ENCODE measurements around the gene ZNF764. TPM values are rescaled to one million over a fixed set of nuclear protein-coding genes. Genes with fewer than 3 reads are reported as not detected.

ZNF764 gene
- total and polyA plus RNA-seq, 9 of the 15 experiments (the other 6 are each of a cell fraction or from before 2014, with no cell fraction given) = 0.69 to 10.1 (median 4.1) TPM

DNA sequence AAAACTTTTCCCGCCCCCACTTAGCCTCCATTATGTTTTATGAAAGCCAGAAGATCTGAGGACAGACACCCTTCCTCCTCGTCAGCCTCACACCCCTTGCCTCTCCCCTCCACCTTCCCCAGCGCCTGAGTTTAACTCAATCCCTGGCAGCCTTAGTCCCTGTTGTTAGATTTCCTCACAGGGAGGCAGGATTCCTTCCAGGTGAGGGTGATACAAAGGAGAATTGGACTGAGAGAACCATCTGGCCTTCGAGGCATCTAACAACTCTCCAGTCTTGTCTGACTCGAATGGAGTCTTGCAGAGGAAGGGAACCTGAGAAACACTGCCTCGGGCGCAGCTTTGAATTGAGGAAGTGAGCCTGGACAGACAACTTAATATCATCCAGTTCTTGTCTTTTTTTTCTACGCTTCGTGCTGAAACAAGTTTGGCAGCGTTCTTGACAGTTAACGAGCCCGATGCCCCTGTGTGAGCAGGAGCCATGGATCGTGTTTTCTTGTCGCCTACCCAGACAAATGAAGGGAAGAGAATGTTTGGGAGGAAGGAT, 30.5 kb downstream of the ZNF764 start (continued):
- TF ChIP-seq, protein P1, sequence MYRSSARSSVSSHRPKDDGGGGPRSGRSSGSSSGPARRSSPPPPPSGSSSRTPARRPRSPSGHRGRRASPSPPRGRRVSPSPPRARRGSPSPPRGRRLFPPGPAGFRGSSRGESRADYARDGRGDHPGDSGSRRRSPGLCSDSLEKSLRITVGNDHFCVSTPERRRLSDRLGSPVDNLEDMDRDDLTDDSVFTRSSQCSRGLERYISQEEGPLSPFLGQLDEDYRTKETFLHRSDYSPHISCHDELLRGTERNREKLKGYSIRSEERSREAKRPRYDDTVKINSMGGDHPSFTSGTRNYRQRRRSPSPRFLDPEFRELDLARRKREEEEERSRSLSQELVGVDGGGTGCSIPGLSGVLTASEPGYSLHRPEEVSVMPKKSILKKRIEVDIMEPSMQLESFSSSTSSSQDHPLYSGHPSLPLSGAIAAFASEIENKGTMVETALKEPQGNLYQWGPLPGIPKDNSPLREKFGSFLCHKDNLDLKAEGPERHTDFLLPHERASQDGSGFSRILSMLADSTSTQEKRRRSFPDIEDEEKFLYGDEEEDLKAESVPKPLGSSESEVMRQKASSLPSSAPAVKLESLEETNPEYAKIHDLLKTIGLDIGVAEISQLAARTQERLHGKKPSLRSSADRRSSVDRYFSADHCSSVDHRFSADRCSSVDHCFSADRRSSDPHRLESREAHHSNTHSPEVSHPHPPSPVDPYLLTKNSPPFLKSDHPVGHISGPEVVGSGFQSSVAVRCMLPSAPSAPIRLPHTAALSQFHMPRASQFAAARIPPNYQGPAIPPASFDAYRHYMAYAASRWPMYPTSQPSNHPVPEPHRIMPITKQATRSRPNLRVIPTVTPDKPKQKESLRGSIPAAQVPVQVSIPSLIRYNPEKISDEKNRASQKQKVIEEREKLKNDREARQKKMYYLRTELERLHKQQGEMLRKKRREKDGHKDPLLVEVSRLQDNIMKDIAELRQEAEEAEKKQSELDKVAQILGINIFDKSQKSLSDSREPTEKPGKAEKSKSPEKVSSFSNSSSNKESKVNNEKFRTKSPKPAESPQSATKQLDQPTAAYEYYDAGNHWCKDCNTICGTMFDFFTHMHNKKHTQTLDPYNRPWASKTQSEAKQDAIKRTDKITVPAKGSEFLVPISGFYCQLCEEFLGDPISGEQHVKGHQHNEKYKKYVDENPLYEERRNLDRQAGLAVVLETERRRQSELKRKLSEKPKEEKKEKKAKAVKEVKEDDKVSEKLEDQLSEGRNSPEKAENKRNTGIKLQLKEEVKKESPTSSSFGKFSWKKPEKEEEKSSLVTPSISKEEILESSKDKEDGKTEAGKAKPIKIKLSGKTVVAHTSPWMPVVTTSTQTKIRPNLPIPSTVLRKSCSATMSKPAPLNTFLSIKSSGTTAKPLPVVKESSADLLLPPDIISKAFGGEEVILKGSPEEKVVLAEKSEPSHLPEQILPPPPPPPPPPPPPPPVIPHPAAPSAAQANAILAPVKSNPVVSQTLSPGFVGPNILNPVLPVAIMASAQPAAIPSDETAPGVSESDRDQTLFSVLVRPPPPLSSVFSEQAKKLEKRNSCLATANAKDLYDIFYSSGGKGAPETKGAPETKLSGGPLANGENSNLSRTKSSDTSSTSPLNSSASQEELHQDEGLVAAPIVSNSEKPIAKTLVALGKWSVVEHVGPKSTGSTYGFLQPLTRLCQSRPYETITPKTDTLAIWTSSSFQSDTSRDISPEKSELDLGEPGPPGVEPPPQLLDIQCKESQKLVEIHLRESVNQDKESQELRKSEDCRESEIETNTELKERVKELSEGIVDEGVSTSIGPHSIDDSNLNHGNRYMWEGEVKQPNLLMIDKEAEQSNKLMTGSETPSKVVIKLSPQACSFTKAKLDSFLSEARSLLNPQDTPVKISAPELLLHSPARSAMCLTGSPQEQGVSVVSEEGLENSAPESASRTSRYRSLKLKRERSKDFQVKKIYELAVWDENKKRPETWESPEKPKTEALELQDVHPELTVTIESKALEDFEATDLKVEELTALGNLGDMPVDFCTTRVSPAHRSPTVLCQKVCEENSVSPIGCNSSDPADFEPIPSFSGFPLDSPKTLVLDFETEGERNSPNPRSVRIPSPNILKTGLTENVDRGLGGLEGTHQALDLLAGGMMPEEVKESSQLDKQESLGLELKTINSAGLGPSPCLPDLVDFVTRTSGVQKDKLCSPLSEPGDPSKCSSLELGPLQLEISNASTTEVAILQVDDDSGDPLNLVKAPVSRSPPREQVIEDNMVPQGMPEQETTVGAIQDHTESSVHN (IDR thresholded peaks at IDR 0.05; ENCODE audit: borderline replicate concordance in 1 of 2, low read depth in 1 of 2) = no peak
- TF ChIP-seq MTA3 (IDR thresholded peaks at IDR 0.05; ENCODE audit: borderline replicate concordance) = no peak
- TF ChIP-seq, protein P2, sequence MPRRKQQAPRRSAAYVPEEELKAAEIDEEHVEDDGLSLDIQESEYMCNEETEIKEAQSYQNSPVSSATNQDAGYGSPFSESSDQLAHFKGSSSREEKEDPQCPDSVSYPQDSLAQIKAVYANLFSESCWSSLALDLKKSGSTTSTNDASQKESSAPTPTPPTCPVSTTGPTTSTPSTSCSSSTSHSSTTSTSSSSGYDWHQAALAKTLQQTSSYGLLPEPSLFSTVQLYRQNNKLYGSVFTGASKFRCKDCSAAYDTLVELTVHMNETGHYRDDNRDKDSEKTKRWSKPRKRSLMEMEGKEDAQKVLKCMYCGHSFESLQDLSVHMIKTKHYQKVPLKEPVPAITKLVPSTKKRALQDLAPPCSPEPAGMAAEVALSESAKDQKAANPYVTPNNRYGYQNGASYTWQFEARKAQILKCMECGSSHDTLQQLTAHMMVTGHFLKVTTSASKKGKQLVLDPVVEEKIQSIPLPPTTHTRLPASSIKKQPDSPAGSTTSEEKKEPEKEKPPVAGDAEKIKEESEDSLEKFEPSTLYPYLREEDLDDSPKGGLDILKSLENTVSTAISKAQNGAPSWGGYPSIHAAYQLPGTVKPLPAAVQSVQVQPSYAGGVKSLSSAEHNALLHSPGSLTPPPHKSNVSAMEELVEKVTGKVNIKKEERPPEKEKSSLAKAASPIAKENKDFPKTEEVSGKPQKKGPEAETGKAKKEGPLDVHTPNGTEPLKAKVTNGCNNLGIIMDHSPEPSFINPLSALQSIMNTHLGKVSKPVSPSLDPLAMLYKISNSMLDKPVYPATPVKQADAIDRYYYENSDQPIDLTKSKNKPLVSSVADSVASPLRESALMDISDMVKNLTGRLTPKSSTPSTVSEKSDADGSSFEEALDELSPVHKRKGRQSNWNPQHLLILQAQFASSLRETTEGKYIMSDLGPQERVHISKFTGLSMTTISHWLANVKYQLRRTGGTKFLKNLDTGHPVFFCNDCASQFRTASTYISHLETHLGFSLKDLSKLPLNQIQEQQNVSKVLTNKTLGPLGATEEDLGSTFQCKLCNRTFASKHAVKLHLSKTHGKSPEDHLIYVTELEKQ (CRISPR knock-in tag; IDR thresholded peaks at IDR 0.05) = no peak
- no peak; the same call in 1 of the 2 replicates for TF ChIP-seq NBN (IDR thresholded peaks at IDR 0.05; ENCODE audit: low read depth)
- no peak for TF ChIP-seq CEBPG (CRISPR knock-in tag; IDR thresholded peaks at IDR 0.05)
- no peak for TF ChIP-seq CEBPG (tag; conservative IDR thresholded peaks at IDR 0.05 in 1 of 2, IDR thresholded peaks at IDR 0.05 in 1 of 2)
- TF ChIP-seq PCBP2 (IDR thresholded peaks at IDR 0.05; ENCODE audit: low read depth, low read length, poor library complexity, severe bottlenecking) = no peak
- no peak for TF ChIP-seq XRCC5 (IDR thresholded peaks at IDR 0.05; ENCODE audit: low read depth, low read length)
- TF ChIP-seq MIER1 (IDR thresholded peaks at IDR 0.05; ENCODE audit: low read depth) = no peak
- no peak for TF ChIP-seq DPF2 (IDR thresholded peaks at IDR 0.05)
- TF ChIP-seq ZFP30 (CRISPR knock-in tag; IDR thresholded peaks at IDR 0.05; ENCODE audit: borderline replicate concordance) = no peak
- no peak for TF ChIP-seq ZNF174 (CRISPR knock-in tag; IDR thresholded peaks at IDR 0.05)
- TF ChIP-seq MCM2 (IDR thresholded peaks at IDR 0.05; ENCODE audit: low read depth) = no peak
- TF ChIP-seq KLF13 (tag; IDR thresholded peaks at IDR 0.05; ENCODE audit: borderline replicate concordance, low read depth) = no peak
- TF ChIP-seq GTF2E2 (tag; IDR thresholded peaks at IDR 0.05) = no peak
- TF ChIP-seq ZNF124 (CRISPR knock-in tag; IDR thresholded peaks at IDR 0.05) = no peak
- TF ChIP-seq POLR2H (tag; IDR thresholded peaks at IDR 0.05; ENCODE audit: low read depth) = no peak
- TF ChIP-seq ADNP (tag; IDR thresholded peaks at IDR 0.05) = no peak

Data from K562 (cell line).